CD4-positive, alpha-beta T cell treated with Interferon alpha-2 for 1 hour (primary cell): ENCODE results near the gene GSTM1.
A peak's percentile ranks its signal among the peaks of the same experiment; 100 is the strongest.

Source experiments
- DNase-seq, 2 donors: peaks; one replicate each; pipeline ENCODE4 v3.0.0-alpha.2; 2020 to 2022

Gene GSTM1

GRCh38 chr1:109732390-109732881, 44.8 kb downstream of the GSTM1 start:
- DNase-seq: no peak

- DNase-seq: no peak
Observed at GRCh38 chr1:109733236-109733870, 45.7 kb downstream of the GSTM1 start.

- peak; percentile 86 to 91 for DNase-seq
Observed at GRCh38 chr1:109739738-109740614, 52.4 kb downstream of the GSTM1 start.

- peak in 1 of 2 donors; percentile 1 for DNase-seq
Observed at GRCh38 chr1:109740615-109741373, 53.2 kb downstream of the GSTM1 start, which contains the start of gene GSTM3. Gene GSTM3, minus strand, starts transcription at chr1:109741038. Its CDS starts 751 bp downstream, at chr1:109740287.
